GM12874 (cell line): Measurements from ENCODE around the gene NCL.

ENCODE experiments used
- CTCF ChIP-seq: IDR thresholded peaks from 2 replicates; pipeline ENCODE4 v1.5.1; 2011; ENCODE audit warnings: low read depth, mild to moderate bottlenecking, control low read depth, low read length, moderate library complexity; ENCODE audit not compliant: insufficient read depth

The NCL gene

GRCh38 chr2:231425291-231425810 lies 38.9 kb downstream of the NCL start:
- TF ChIP-seq CTCF, result no peak

GRCh38 chr2:231423176-231423575 lies 41.1 kb downstream of the NCL start:
- TF ChIP-seq CTCF, result no peak

- no peak for TF ChIP-seq CTCF
Observed at GRCh38 chr2:231422056-231422455, 42.2 kb downstream of the NCL start.

GRCh38 chr2:231421051-231421580 lies 43.2 kb downstream of the NCL start:
- no peak for TF ChIP-seq CTCF

GRCh38 chr2:231418820-231419640 lies 45.3 kb downstream of the NCL start:
- TF ChIP-seq CTCF, result no peak

GRCh38 chr2:231415029-231415428 lies 49.3 kb downstream of the NCL start:
- no peak for TF ChIP-seq CTCF

GRCh38 chr2:231413921-231414476 lies 50.3 kb downstream of the NCL start:
- TF ChIP-seq CTCF, result no peak
